T47D (cell line): ENCODE measurements around the gene PRR12.

Experiments used
- DNase-seq, 2 experiments: peaks; one replicate each; pipeline versions ENCODE4 v3.0.0 to v3.0.0-alpha.2; 2011 to 2012; ENCODE audit warnings: low read depth in 1 of 2, low spot score in 1 of 2
- JUND ChIP-seq: IDR thresholded peaks from 2 replicates; pipeline ENCODE4 v1.6.1; 2012; ENCODE audit warnings: low read depth
- in situ Hi-C: cut with HindIII; loops from 2 replicates; pipeline ENCODE4 v1.10.0; 2016; ENCODE audit warnings: low sequenced_read_pairs, low pct_unique_long_range_greater_than_20kb

PRR12 gene

DNA sequence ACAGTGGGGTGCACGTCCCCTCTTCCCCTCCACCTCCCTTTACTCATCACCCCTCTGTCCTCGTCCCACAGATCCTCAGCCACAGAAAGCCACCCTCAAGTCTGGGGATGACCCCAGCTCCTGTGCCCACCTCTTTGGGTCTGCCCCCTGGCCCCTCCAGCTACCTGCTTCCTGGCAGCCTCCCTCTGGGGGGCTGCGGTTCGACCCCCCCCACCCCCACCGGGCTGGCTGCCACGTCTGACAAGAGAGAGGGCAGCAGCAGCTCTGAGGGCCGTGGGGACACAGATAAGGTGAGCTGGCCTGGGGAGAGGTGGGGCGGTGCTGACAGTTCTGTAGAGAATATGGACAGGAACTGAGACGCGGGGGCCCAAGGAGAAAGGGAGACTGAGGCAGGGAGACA, 63.6 kb downstream of the PRR12 start:
- no peak for TF ChIP-seq JUND
- no peak for DNase-seq
- in situ Hi-C loops = no loop called here

GRCh38 chr19:49655570-49656455, 64.8 kb downstream of the PRR12 start:
- in situ Hi-C loops = no loop called here
- no peak for DNase-seq
- TF ChIP-seq JUND = no peak

DNA sequence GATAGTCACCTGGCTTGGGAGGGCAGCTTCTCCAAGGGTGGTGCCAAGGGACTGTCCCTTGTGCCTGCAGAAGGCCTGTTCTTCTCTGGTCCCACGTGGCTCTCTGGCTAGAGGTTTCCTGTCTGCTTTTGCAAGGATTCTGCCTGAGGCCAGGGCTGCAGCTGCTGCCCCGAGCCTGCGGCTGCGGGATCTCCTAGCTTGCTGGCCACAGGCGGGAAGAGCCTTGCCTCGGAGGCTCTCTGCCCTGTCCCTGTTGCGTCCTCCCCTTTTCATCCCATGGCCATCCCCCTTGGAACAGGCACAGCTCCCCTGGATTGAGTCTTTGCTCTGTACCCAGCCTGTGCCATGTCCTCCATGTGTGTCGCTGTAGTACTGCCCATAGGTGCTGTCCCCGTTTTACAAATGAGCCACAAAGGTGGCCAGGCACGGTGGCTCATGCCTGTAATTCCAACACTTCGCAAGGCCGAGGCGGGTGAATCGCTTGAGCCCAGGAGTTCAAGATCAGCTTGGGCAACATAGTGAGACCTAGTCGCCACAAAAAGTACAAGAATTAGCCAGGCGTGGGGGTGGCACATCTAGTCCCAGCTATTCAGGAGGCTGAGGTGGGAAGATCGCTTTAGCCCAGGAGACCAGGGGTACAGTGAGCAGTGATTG, 65.6 kb downstream of the PRR12 start:
- TF ChIP-seq JUND = no peak
- DNase-seq = no peak
- in situ Hi-C loops = no loop called here

DNA sequence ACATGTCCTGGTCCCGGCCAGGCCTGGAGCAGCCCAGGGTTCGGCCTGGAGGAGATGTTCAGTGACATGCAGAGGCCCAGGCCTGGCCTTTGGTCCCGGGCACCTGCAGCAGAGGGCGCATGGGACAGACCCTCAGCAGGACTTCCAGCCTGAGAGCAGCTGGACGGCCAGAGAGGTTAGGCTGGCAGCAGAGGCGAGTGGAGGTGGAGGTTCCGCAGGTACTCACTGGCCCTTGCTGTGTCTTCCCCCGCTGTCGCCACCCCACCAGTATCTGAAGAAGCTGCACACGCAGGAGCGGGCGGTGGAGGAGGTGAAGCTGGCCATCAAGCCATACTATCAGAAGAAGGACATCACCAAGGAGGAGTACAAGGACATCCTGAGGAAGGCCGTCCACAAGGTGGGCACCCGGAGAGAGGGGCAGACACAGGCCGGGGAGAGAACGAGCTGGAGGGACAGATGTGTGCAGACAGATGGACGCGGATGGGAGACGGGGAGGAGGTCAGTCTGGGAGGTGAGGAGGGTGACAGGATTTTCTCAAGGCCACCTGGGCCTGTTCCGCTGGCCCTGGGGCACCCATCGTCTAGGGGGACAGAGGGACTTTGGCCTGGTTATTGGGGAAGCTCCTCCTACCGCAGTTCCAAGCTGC, 66.6 kb downstream of the PRR12 start:
- no peak for TF ChIP-seq JUND
- no peak for DNase-seq
- in situ Hi-C loops = no loop called here

DNA sequence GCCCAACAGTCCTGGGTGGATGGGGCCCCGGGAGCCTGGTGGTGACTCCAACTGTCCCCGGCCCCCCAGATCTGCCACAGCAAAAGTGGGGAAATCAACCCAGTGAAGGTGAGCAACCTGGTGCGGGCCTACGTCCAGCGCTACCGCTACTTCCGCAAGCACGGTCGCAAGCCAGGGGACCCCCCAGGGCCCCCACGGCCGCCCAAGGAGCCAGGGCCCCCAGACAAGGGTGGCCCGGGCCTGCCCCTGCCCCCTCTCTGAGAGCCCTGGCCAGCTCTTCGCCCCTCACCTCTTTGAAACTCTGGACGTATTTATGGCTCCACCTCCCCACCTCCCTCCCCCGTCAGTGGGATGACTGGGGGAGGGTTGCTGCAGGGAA, 67.1 kb downstream of the PRR12 start:
- no peak for TF ChIP-seq JUND
- in situ Hi-C loops = no loop called here
- DNase-seq = no peak

DNA sequence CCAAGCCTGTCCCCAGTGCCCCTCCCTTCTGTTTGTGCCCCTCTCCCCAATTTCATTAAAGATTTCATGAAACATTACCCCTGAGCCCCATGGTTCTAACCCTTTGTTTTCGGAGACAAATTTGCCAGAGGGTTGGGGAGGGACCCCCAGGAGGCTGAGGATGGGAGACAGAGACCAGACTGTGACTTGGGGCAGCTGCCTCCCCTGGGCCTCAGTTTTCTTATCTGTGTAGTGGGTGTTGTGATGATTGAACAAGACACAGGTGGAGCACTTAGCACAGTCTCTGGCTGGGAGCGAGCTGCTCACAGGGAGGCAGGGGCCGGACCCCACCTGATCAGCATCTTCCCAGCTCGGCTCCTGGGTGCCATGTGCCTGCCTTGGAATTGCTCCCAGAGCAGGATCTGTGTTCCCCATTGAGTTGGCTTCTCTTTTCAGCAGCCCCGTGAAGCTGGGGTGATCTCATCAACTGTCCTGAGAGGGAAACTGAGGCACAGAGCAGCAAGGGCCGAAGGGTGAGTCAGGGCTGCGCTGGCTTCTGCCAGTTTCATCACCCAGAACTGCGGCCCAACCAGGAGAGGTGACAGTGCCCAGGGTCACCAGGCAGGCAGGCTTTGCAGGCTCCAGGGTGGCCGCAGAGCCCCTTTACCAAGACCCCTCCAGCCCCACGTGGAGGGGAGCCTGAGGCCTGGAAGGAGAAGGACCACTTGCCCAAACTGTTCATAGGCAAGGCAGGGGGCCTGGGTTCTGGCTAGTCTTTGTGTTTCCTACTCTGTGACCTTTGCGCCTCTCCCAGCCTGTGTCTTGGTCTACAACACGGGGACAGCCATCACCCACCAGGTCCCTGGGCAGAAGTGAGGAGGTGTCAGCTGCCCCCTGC, 67.8 kb downstream of the PRR12 start:
- TF ChIP-seq JUND = no peak
- DNase-seq = no peak
- in situ Hi-C loops = no loop called here

- peak in 1 of 2 experiments; percentile 52 for DNase-seq
- no peak for TF ChIP-seq JUND
- in situ Hi-C loops = no loop called here
Observed at GRCh38 chr19:49660338-49660961, 69.5 kb downstream of the PRR12 start.

DNA sequence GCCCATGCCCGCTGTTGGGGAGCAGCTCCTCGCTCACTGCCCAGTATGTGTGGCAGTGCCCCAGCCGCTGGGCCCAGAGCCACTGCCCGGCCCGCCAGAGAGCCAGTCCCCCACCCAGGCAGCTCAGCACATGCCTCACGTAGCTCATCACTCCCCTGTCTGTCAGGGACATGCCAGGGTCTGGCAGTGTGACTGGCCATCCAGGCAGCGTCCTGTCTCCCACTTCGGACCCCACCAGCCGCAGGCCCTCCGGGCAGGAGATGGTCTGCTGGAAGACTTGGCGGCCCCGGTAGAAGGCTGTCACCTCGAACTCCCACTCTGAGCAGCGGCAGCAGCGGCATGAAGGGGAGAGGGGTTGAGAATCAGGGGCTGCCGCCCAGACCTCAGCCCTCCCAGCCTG, 71.0 kb downstream of the PRR12 start:
- DNase-seq = no peak
- TF ChIP-seq JUND = no peak
- in situ Hi-C loops = no loop called here

- in situ Hi-C loops = no loop called here
- no peak for DNase-seq
- TF ChIP-seq JUND = no peak
Observed at GRCh38 chr19:49663224-49663623, 72.2 kb downstream of the PRR12 start.

GRCh38 chr19:49664171-49665035, 73.4 kb downstream of the PRR12 start:
- in situ Hi-C loops = no loop called here
- peak; percentile 84 to 94 for DNase-seq

GRCh38 chr19:49665036-49665350, 74.0 kb downstream of the PRR12 start:
- TF ChIP-seq JUND = no peak
- in situ Hi-C loops = no loop called here
- DNase-seq = no peak

More at GRCh38 chr19:49664171-49665035, 73.4 kb downstream of the PRR12 start:
- TF ChIP-seq JUND = no peak
